ENCODE measurements around the gene LUC7L3. TPM values are rescaled to one million over a fixed set of nuclear protein-coding genes. Genes with fewer than 3 reads are reported as not detected.

The LUC7L3 gene
- total and polyA plus RNA-seq, 2 of the 13 experiments (the other 11 are each of a cell fraction or from before 2014, with no cell fraction given), result 108 to 120 TPM

DNA sequence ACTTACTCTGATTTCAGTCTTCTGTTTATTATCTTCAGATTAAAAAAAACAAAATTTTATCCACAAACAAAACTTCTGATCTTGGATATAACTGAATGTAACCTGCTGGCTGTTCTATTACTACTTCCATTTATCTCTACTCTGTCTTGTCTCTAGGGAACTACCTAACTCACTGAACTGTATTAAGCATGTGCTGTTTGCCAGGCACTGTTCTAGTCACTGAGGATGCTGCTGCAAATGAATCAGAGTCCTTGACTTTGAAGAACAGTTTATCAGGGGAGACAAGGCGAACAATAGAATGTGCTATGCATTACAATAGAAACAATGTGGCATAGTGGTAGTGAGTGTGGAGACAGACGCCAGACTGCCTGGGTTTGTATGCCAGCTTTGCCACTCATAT lies 9.4 kb upstream of the LUC7L3 start:
- Histone ChIP-seq H4K20me1 (ENCODE audit: insufficient read depth, low read length) (no peaks in the 10 kb centered on the region), H3K4me3 (replicated peaks in 1 of 3; ENCODE audit: insufficient read depth in 1 of 3, low read depth in 2 of 3, low read length in 3 of 3) (no peak overlapping the region), H3K27me3 (ENCODE audit: control insufficient read depth in 1 of 2, insufficient read depth in 2 of 2, low read length in 2 of 2) (no peaks in the 10 kb centered on the region; a peak in 2 of 5 replicates), H3K36me3 (replicated peaks in 1 of 2; ENCODE audit: control insufficient read depth in 1 of 2, insufficient read depth in 2 of 2, low read length in 2 of 2) (no peaks in the 10 kb centered on the region; a peak in 1 of 5 replicates), H2AFZ (ENCODE audit: low read length) (no peak overlapping the region), H3K27ac (ENCODE audit: extremely low read length, insufficient read depth, low read length) (no peak overlapping the region), H3K9ac (ENCODE audit: insufficient read depth, low read depth, low read length) (no peak overlapping the region), H3K79me2 (ENCODE audit: insufficient read depth, low read length) (peaks cover 32% of the 10 kb centered on the region), H3K4me1 (ENCODE audit: insufficient read depth, low read length) (peaks cover 33% of the 10 kb centered on the region), H3K9me3 (ENCODE audit: low read length) (no peaks in the 10 kb centered on the region), H3K4me2 (ENCODE audit: low read depth, low read length) (no peak overlapping the region)
- ChIA-PET POLR2A (interaction anchor here (3.7 kb wide), 1 partner anchor 8 kb away, joined by 54 read pairs; the partner anchor contains the start of gene LUC7L3), CTCF (ENCODE audit: low intra/inter-chr PET ratio, low total read pairs) (no interaction called here)
- in situ Hi-C loops (cut with HindIII; ENCODE audit: extremely low pct_ligation_motif_present, low pct_unique_long_range_greater_than_20kb), result no loop called here
- DNase-seq (ENCODE audit: low spot score) (no peak), FAIRE-seq (no peak), ATAC-seq (no peak)
- intact Hi-C loops (cut with micrococcal nuclease; ENCODE audit: unreplicated experiment), result no loop called here
- BruUV-seq (replicated peaks), result no TSS peak
- no peak for TF ChIP-seq MBD4 (IDR thresholded peaks at IDR 0.05; ENCODE audit: borderline replicate concordance, low read length)
- TF ChIP-seq ZNF530 (CRISPR knock-in tag; IDR thresholded peaks at IDR 0.05; ENCODE audit: low read depth), result no peak
- WGBS (ENCODE audit: low lambda C conversion rate), result 92% methylated on average over 2 of the region's 2 CpGs

- DNase-seq (ENCODE audit: low spot score) (no peak), FAIRE-seq (no peak), ATAC-seq (no peak)
- no peak overlapping the region for H2AFZ ChIP-seq (ENCODE audit: low read length)
- H3K4me1 ChIP-seq (ENCODE audit: insufficient read depth, low read length), result peaks cover 33% of the 10 kb centered on the region
- H3K36me3 ChIP-seq (replicated peaks in 1 of 2; ENCODE audit: control insufficient read depth in 1 of 2, insufficient read depth in 2 of 2, low read length in 2 of 2), result no peaks in the 10 kb centered on the region
- ChIA-PET POLR2A (no interaction called here), CTCF (ENCODE audit: low intra/inter-chr PET ratio, low total read pairs) (no interaction called here)
- no TSS peak for BruUV-seq (replicated peaks)
- WGBS (ENCODE audit: low lambda C conversion rate), result 62% methylated on average over 4 of the region's 4 CpGs
- no peak for TF ChIP-seq SOX5 (CRISPR knock-in tag; IDR thresholded peaks at IDR 0.05; ENCODE audit: borderline replicate concordance)
- no peak for TF ChIP-seq NRL (CRISPR knock-in tag; IDR thresholded peaks at IDR 0.05; ENCODE audit: borderline replicate concordance)
- TF ChIP-seq YEATS2 (CRISPR knock-in tag; IDR thresholded peaks at IDR 0.05; ENCODE audit: borderline replicate concordance), result no peak
- no peak for TF ChIP-seq ZSCAN29 (CRISPR knock-in tag; conservative IDR thresholded peaks at IDR 0.05)
- TF ChIP-seq DR1 (CRISPR knock-in tag; IDR thresholded peaks at IDR 0.05), result no peak
- no peak for TF ChIP-seq KLF6 (CRISPR knock-in tag; IDR thresholded peaks at IDR 0.05)
- TF ChIP-seq ZNF292 (CRISPR knock-in tag; IDR thresholded peaks at IDR 0.05; ENCODE audit: borderline replicate concordance, low read depth), result no peak
- TF ChIP-seq NR2F6 (IDR thresholded peaks at IDR 0.05), result no peak
- TF ChIP-seq NR2F6 (CRISPR knock-in tag; IDR thresholded peaks at IDR 0.05), result no peak
- TF ChIP-seq ZBTB43 (CRISPR knock-in tag; conservative IDR thresholded peaks at IDR 0.05), result no peak
- TF ChIP-seq ZNF747 (CRISPR knock-in tag; IDR thresholded peaks at IDR 0.05; ENCODE audit: borderline replicate concordance), result no peak
- no peak for TF ChIP-seq LBX2 (CRISPR knock-in tag; IDR thresholded peaks at IDR 0.05; ENCODE audit: borderline replicate concordance)
- TF ChIP-seq XBP1 (CRISPR knock-in tag; IDR thresholded peaks at IDR 0.05), result no peak
- TF ChIP-seq ZNF562 (CRISPR knock-in tag; IDR thresholded peaks at IDR 0.05; ENCODE audit: borderline replicate concordance), result no peak
- TF ChIP-seq SRSF4 (IDR thresholded peaks at IDR 0.05; ENCODE audit: low read depth, low read length, poor library complexity, severe bottlenecking), result no peak
- H3K4me3 ChIP-seq (replicated peaks in 1 of 3; ENCODE audit: insufficient read depth in 1 of 3, low read depth in 2 of 3, low read length in 3 of 3), result no peak overlapping the region
- H3K27me3 ChIP-seq (ENCODE audit: control insufficient read depth in 1 of 2, insufficient read depth in 2 of 2, low read length in 2 of 2), result no peaks in the 10 kb centered on the region; a peak in 2 of 5 replicates
- in situ Hi-C loops (cut with HindIII; ENCODE audit: extremely low pct_ligation_motif_present, low pct_unique_long_range_greater_than_20kb) (no loop called here), intact Hi-C loops (cut with micrococcal nuclease; ENCODE audit: unreplicated experiment) (no loop called here)
- no peak overlapping the region for H3K27ac ChIP-seq (ENCODE audit: extremely low read length, insufficient read depth, low read length)
- H3K4me2 ChIP-seq (ENCODE audit: low read depth, low read length), result no peak overlapping the region
- H3K9me3 ChIP-seq (ENCODE audit: low read length), result no peaks in the 10 kb centered on the region
- no peak overlapping the region for H3K9ac ChIP-seq (ENCODE audit: insufficient read depth, low read depth, low read length)
- peaks cover 26% of the 10 kb centered on the region for H3K79me2 ChIP-seq (ENCODE audit: insufficient read depth, low read length)
- no peaks in the 10 kb centered on the region for H4K20me1 ChIP-seq (ENCODE audit: insufficient read depth, low read length)
Measured at GRCh38 chr17:50710650-50711049, 8.8 kb upstream of the LUC7L3 start.
